WTC11 (cell line): ENCODE results near the gene PHAX. TPM values are rescaled to one million over a fixed set of nuclear protein-coding genes. Genes with fewer than 3 reads are reported as not detected.

Experiments
- ATAC-seq: fragments of 200-7000 bp; cut with Tn5 transposase; 2 replicates; pipeline ENCODE4 v1.10.0; 2021; ENCODE audit warnings: mild to moderate bottlenecking, moderate library complexity
- CTCF ChIA-PET: fragments of 300-600 bp; sonication (Branson Sonifier 250); formaldehyde crosslinking; loops from one replicate; lab custom pipeline; 2021; ENCODE audit warnings: antibody characterized with exemption; lab: Charles Lee
- POLR2A ChIA-PET: fragments of 350-600 bp; sonication (Branson Sonifier 250); formaldehyde crosslinking; loops from one replicate; lab custom pipeline; 2021; ENCODE audit warnings: antibody characterized with exemption; lab: Charles Lee
- DNase-seq: peaks from one replicate; pipeline ENCODE4 v3.0.0; 2021; ENCODE audit warnings: low spot score
- H3K27ac Mint-ChIP-seq: 2 replicates; pipeline ENCODE4 v1.8.0; 2021; ENCODE audit warnings: mixed read lengths
- H3K27me3 Mint-ChIP-seq: 2 replicates; pipeline ENCODE4 v1.8.0; 2021; ENCODE audit warnings: low read depth, mild to moderate bottlenecking, moderate library complexity, mixed read lengths
- H3K36me3 Mint-ChIP-seq: 2 replicates; pipeline ENCODE4 v1.8.0; 2021; ENCODE audit warnings: mixed read lengths
- H3K4me1 Mint-ChIP-seq: 2 replicates; pipeline ENCODE4 v1.8.0; 2022; ENCODE audit warnings: mixed read lengths
- H3K4me3 Mint-ChIP-seq: 2 replicates; pipeline ENCODE4 v1.8.0; 2021; ENCODE audit warnings: mild to moderate bottlenecking, moderate library complexity, mixed read lengths
- H3K9me3 Mint-ChIP-seq: 2 replicates; pipeline ENCODE4 v1.8.0; 2021; ENCODE audit warnings: mixed read lengths
- AFF4 ChIP-seq: sonication (generic); formaldehyde crosslinking; IDR thresholded peaks from 2 replicates; pipeline ENCODE4 v1.8.1; 2023; ENCODE audit warnings: mild to moderate bottlenecking, missing genetic modification reagents, borderline replicate concordance
- JAZF1 ChIP-seq: fragments of 250-450 bp; sonication (Bioruptor Pico); IDR thresholded peaks from 2 replicates; pipeline ENCODE4 v1.9.0; 2021; ENCODE audit warnings: moderate library complexity, mild to moderate bottlenecking, inconsistent platforms
- MLX ChIP-seq: sonication (generic); formaldehyde crosslinking; IDR thresholded peaks from 2 replicates; pipeline ENCODE4 v1.8.1; 2023; ENCODE audit warnings: mild to moderate bottlenecking, missing genetic modification reagents, moderate library complexity
- NFYB ChIP-seq: sonication (generic); formaldehyde crosslinking; conservative IDR thresholded peaks from 2 replicates; pipeline ENCODE4 v1.8.0; 2022; ENCODE audit warnings: low read depth, missing genetic modification reagents
- ZBTB43 ChIP-seq: sonication (generic); formaldehyde crosslinking; IDR thresholded peaks from 2 replicates; pipeline ENCODE4 v1.8.1; 2023; ENCODE audit warnings: mild to moderate bottlenecking, missing genetic modification reagents
- ZNF396 ChIP-seq: fragments of 250-450 bp; sonication (Bioruptor Pico); IDR thresholded peaks from 2 replicates; pipeline ENCODE4 v1.8.0; 2021; ENCODE audit warnings: mild to moderate bottlenecking, moderate library complexity, borderline replicate concordance
- ZSCAN18 ChIP-seq: fragments of 250-450 bp; sonication (Bioruptor Pico); IDR thresholded peaks from 2 replicates; pipeline ENCODE4 v2.1.2; 2022; ENCODE audit warnings: mild to moderate bottlenecking, moderate library complexity
- total RNA-seq: library from RNA; stranded (reverse); gene quantifications from 3 replicates; pipeline ENCODE4 v1.2.3, GENCODE V29; 2021
- TF ChIP-seq, protein P1 (sequence below): sonication (generic); formaldehyde crosslinking; IDR thresholded peaks from 2 replicates; pipeline ENCODE4 v1.8.1; 2022; ENCODE audit warnings: missing genetic modification reagents, borderline replicate concordance
- TF ChIP-seq, protein P2 (sequence below): sonication (generic); formaldehyde crosslinking; IDR thresholded peaks from 2 replicates; pipeline ENCODE4 v1.8.0; 2022; ENCODE audit warnings: mild to moderate bottlenecking, missing genetic modification reagents
- TF ChIP-seq, protein P3 (sequence below): fragments of 250-450 bp; sonication (Bioruptor Pico); IDR thresholded peaks from 2 replicates; pipeline ENCODE4 v1.9.0; 2021; ENCODE audit warnings: mild to moderate bottlenecking, borderline replicate concordance

Gene PHAX
- total RNA-seq, 1 experiment from 2014 or later, result 58.2 TPM

- TF ChIP-seq ZBTB43 (CRISPR knock-in tag) (no peak), ZSCAN18 (no peak), MLX (CRISPR knock-in tag) (no peak)
- TF ChIP-seq, protein P1, sequence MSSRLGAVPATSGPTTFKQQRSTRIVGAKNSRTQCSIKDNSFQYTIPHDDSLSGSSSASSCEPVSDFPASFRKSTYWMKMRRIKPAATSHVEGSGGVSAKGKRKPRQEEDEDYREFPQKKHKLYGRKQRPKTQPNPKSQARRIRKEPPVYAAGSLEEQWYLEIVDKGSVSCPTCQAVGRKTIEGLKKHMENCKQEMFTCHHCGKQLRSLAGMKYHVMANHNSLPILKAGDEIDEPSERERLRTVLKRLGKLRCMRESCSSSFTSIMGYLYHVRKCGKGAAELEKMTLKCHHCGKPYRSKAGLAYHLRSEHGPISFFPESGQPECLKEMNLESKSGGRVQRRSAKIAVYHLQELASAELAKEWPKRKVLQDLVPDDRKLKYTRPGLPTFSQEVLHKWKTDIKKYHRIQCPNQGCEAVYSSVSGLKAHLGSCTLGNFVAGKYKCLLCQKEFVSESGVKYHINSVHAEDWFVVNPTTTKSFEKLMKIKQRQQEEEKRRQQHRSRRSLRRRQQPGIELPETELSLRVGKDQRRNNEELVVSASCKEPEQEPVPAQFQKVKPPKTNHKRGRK, result no peak
- TF ChIP-seq, all 79 proteins: peak for 0
Observed at GRCh38 chr5:126636956-126637355, 36.2 kb downstream of the PHAX start (continued).

DNA sequence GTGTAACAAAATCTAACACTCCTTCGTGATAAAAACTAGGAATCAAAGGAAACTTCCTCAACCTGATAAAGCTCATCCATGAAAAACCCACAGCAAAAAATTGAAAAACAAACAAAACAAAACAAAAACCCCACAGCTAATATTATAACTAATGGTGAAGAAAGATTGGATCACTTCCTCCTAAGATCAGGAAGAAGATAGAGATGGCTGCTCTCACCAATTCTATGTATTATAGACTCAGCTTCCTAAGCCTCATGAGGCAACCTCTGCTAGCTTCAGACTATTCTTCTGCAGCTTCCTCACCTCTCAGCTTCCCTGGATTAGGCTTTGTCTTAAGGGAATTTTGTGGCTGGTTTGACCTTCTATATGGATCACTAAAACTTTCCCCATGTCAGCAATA lies 40.1 kb downstream of the PHAX start:
- CTCF ChIA-PET, result no interaction called here
- H3K36me3 Mint-ChIP-seq, result peaks cover 15% of the 10 kb centered on the region

More for the DNA sequence above, 40.1 kb downstream of the PHAX start:
- no peak overlapping the region for H3K27ac Mint-ChIP-seq
- no peak overlapping the region for H3K4me3 Mint-ChIP-seq
- H3K9me3 Mint-ChIP-seq, result peaks cover 12% of the 10 kb centered on the region
- TF ChIP-seq, protein P2, sequence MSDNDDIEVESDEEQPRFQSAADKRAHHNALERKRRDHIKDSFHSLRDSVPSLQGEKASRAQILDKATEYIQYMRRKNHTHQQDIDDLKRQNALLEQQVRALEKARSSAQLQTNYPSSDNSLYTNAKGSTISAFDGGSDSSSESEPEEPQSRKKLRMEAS (CRISPR knock-in tag), result no peak
- TF ChIP-seq ZNF396 (CRISPR knock-in tag) (no peak), JAZF1 (CRISPR knock-in tag) (no peak), AFF4 (CRISPR knock-in tag) (no peak), NFYB (CRISPR knock-in tag) (no peak)
- TF ChIP-seq, protein P3, sequence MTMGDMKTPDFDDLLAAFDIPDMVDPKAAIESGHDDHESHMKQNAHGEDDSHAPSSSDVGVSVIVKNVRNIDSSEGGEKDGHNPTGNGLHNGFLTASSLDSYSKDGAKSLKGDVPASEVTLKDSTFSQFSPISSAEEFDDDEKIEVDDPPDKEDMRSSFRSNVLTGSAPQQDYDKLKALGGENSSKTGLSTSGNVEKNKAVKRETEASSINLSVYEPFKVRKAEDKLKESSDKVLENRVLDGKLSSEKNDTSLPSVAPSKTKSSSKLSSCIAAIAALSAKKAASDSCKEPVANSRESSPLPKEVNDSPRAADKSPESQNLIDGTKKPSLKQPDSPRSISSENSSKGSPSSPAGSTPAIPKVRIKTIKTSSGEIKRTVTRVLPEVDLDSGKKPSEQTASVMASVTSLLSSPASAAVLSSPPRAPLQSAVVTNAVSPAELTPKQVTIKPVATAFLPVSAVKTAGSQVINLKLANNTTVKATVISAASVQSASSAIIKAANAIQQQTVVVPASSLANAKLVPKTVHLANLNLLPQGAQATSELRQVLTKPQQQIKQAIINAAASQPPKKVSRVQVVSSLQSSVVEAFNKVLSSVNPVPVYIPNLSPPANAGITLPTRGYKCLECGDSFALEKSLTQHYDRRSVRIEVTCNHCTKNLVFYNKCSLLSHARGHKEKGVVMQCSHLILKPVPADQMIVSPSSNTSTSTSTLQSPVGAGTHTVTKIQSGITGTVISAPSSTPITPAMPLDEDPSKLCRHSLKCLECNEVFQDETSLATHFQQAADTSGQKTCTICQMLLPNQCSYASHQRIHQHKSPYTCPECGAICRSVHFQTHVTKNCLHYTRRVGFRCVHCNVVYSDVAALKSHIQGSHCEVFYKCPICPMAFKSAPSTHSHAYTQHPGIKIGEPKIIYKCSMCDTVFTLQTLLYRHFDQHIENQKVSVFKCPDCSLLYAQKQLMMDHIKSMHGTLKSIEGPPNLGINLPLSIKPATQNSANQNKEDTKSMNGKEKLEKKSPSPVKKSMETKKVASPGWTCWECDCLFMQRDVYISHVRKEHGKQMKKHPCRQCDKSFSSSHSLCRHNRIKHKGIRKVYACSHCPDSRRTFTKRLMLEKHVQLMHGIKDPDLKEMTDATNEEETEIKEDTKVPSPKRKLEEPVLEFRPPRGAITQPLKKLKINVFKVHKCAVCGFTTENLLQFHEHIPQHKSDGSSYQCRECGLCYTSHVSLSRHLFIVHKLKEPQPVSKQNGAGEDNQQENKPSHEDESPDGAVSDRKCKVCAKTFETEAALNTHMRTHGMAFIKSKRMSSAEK (CRISPR knock-in tag), result no peak
- POLR2A ChIA-PET, result interaction anchor here (1.1 kb wide), 1 partner anchor 137 kb away, joined by 3 read pairs; no protein-coding TSS in a partner anchor
- ATAC-seq (no peak), DNase-seq (no peak)
- H3K27me3 Mint-ChIP-seq, result no peaks in the 10 kb centered on the region
- no peaks in the 10 kb centered on the region for H3K4me1 Mint-ChIP-seq
